SH-SY5Y (cell line): ENCODE results near the gene SRP9.
A peak's percentile ranks its signal among the peaks of the same experiment; 100 is the strongest.

Source experiments
- GATA2 ChIP-seq: IDR thresholded peaks from 2 replicates; pipeline ENCODE4 v1.6.1; 2011; ENCODE audit warnings: mild to moderate bottlenecking, low read depth, low read length
- GATA3 ChIP-seq: IDR thresholded peaks from 2 replicates; pipeline ENCODE4 v1.6.1; 2011; ENCODE audit warnings: low read depth, mild to moderate bottlenecking, low read length, moderate library complexity

SRP9 gene

DNA sequence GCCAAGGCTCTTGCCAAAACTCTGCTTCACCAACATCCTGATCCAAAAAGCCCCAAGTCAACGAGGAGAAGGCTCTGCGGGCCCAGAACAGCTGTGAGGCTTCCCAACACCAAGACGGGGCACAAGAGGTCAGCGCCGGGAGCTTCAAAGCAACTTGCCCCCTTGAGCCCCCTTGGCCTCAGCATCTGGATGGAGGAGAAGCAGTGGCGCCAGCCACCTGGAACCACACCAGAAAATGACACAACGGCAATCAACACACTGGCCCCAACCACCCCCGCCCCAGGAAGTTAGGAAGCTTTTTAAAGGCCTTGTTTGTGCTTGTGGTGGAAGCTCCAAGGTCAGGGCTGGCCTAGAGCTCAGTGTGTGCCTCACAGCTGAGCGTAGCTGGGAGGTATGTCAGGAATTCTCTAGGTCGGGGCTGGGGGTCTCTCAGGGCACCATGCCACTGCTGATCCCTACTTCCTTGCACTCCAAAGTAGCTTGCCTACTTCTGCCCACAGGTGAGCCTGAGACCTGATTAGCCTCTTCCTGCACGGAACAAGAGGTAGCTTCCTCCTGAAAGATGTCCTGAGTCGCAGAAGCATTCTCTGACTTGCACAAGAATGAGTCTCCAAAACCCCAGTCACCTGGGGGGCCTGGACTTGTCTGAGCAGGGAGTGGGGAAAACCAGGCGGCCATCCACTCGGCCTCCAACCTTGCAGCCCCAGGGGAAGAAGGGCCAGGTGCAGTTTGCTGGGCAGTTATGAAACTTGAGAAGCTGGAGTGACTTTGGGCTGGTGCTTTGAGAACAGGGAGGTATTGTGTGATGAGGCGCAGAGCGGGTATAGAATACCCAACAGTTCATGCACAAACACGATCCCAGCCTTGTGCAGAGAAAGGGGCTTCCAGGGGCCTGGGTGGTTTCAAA lies 9.7 kb upstream of the SRP9 start:
- TF ChIP-seq GATA2 (no peak), GATA3 (no peak)

- TF ChIP-seq GATA2 (peak; percentile 97), GATA3 (peak; percentile 83)
These were observed 8.8 kb upstream of the SRP9 start for GRCh38 chr1:225768662-225769426.

DNA sequence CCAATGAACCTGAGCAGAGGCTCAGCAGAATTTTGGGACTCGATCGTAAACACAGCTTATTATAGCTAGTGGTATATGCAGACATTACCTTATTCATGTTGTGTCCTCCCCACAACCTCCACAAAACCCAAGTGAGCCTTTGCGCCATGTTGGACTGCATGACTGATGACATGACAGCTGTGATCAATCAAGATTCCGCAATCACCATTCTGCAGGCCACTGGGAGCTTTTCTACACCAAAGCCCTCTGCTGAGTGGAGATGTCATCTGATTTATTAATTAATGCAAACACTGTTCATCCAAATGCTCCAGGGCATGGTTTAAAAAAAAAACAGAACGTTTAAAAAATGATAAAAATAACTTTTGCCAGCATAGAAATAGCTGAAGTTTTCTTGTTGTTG lies 7.9 kb upstream of the SRP9 start:
- TF ChIP-seq GATA3 (no peak), GATA2 (no peak)

- TF ChIP-seq GATA2 (no peak), GATA3 (no peak)
These were observed 6.9 kb upstream of the SRP9 start for GRCh38 chr1:225770561-225771248.

- no peak for TF ChIP-seq GATA3
- TF ChIP-seq GATA2: no peak
These were observed 5.8 kb upstream of the SRP9 start for GRCh38 chr1:225771661-225772322.

DNA sequence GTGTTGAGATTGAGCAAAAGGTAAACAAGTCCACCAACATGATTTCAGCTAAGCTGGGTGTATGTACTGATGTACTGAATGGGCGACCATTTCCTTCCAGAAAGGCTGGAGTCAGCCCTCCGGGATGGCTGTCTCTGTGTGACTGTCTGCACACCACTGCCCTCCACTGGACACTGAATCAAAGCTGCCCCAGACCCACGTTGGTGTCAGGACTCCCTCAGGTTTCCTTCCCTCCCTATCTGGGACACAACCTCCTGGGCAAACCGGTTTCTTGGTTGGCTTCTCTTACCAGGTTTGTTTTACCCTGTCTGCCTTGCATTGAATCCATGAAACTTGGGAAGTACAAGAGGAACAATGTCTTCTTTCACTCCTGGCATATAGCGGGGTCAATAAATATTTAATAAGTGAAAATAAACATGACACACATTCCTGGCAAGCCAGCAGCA lies 5.3 kb upstream of the SRP9 start:
- TF ChIP-seq GATA2 (no peak), GATA3 (no peak)

GRCh38 chr1:225772848-225773247 lies 4.8 kb upstream of the SRP9 start:
- TF ChIP-seq GATA3: no peak
- TF ChIP-seq GATA2: no peak

GRCh38 chr1:225774281-225775147 lies 3.1 kb upstream of the SRP9 start:
- TF ChIP-seq GATA2: no peak
- TF ChIP-seq GATA3: no peak

DNA sequence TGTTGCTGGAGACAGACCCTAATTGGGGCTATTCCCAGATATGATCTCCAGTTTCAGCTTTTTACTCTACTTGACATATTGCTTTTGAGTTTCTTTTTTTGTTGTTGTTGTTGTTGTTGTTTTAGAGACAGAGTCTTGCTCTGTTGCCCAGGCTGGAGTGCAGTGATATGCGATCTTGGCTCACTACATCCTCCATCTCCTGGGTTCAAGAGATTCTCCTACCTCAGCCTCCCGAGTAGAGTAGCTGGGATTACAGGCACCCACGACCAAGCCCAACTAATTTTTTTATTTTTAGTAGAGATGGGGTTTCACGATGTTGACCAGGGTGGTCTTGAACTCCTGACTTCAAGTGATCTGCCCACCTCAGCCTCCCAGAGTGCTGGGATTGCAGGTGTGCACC lies 1.3 kb upstream of the SRP9 start:
- TF ChIP-seq GATA2 (no peak), GATA3 (no peak)

DNA sequence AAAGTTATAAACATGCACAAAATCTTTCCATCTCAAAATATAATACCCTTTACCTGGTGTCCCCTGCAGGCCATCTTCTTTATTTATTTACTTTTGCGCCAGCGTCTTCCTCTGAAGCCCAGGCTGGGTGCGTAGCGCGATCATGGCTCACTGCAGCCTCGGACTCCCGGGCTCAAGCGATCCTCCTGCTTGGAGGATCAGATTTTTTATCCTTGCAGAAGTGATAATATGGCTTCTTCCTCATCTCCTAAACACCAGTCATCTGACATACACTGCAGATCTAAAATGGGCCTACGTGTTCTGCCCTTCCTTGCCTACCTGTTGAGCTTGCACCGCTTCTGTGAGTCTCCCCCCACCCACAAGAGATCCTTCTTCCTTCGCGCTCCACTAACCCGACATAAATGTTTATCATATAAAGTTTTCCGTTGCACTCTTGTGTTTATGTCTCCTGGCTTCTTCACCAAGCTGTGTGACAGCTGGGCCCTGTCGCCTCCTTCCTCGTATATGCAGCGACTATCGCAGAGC lies 506 bp upstream of the SRP9 start:
- TF ChIP-seq GATA3 (no peak), GATA2 (no peak)

DNA sequence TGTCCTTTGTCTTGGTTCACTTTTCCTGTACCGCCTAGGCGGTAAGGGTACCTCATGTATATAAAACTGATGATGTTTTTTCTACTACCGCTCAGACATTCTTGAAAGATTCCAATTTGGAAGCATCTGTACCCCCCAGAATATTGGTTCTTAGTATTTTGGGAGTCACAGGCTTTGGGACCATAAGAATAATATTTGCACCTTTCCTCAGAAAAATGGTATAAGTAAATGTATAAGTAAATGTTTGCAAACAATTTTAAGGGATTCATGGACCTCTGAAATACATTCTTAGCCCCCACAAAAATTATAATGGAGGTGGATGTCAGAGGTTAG lies 677 bp downstream of the SRP9 start:
- TF ChIP-seq GATA3 (no peak), GATA2 (no peak)

DNA sequence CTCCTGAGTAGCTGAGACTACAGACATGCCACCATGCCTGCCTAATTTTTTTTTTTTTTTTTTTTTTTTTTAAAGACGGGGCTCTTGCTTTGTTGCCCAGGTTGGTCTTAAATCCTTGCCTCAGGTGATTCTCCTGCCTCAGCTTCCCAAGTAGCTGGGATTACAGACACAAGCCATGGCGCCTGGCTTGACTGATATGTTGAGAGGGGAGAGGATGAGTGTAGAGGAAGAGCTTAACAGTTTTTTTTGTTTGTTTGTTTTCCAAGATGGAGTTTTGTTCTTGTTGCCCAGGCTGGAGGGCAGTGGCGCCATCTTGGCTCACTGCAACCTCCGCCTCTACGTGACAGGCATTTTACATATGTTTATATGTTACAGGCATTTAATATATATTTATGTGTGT lies 2.5 kb downstream of the SRP9 start:
- TF ChIP-seq GATA2: no peak
- no peak for TF ChIP-seq GATA3

- TF ChIP-seq GATA3 (no peak), GATA2 (no peak)
These were observed 3.0 kb downstream of the SRP9 start for GRCh38 chr1:225780630-225781029.
